Body of pancreas (tissue), 4 donors: ENCODE data around the gene ARRB1.

ENCODE experiments used
- POLR2A ChIP-seq, 3 donors: fragments of 450-650 bp; IDR thresholded peaks; one replicate each; pipeline ENCODE4 v1.6.1; 2016; ENCODE audit warnings: antibody characterized with exemption in 3 of 3, mild to moderate bottlenecking in 2 of 3
- TF ChIP-seq, protein P1 (sequence below), 7 experiments: fragments of 450-650 bp in 4 of 7; fragments of 200-600 bp in 3 of 7; sonication (generic) in 3 of 7; IDR thresholded peaks; one replicate each; pipeline ENCODE4 v1.5.1; 2016 to 2019; ENCODE audit warnings: antibody characterized with exemption in 7 of 7

DNA sequence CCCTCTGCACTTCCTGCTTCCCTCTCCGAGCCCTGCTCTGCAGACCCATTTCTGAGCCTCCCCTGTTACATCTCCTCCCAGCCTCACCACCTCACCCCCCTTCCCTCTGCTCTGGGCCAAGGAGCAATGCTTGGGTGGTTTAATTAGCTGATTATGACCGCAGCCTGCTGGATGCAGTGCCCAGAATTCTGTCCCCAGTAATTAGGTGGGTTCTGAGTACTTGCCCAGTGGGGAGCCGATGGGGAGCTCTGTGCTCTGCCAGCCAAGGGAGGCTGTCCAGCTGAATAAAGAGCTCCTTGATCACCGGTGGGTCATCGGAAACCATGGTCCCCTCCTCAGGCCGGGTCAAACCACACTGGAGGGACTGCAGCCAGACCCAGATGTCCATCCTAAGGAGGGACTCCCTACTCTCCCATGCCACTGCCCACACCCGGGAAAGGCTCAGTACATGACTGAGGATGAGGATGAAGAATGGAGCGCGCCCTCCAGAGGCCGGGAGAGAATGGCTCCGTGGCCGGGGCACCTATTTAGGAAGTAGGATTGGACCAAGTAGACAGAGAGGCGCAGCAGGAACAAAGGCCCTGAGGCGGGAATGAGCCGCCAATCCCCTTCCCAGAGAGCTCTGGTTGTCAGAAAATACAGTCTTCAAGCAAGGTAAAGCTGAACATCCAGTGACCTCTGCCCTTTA lies 9.1 kb downstream of the ARRB1 start:
- TF ChIP-seq, protein P1, sequence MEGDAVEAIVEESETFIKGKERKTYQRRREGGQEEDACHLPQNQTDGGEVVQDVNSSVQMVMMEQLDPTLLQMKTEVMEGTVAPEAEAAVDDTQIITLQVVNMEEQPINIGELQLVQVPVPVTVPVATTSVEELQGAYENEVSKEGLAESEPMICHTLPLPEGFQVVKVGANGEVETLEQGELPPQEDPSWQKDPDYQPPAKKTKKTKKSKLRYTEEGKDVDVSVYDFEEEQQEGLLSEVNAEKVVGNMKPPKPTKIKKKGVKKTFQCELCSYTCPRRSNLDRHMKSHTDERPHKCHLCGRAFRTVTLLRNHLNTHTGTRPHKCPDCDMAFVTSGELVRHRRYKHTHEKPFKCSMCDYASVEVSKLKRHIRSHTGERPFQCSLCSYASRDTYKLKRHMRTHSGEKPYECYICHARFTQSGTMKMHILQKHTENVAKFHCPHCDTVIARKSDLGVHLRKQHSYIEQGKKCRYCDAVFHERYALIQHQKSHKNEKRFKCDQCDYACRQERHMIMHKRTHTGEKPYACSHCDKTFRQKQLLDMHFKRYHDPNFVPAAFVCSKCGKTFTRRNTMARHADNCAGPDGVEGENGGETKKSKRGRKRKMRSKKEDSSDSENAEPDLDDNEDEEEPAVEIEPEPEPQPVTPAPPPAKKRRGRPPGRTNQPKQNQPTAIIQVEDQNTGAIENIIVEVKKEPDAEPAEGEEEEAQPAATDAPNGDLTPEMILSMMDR (IDR thresholded peaks at IDR 0.05): no peak
- no peak for TF ChIP-seq POLR2A (IDR thresholded peaks at IDR 0.05)
